Activated CD4-positive, alpha-beta T cell treated with anti-CD3 and anti-CD28 coated beads, Interleukin-10, Interleukin-2, amounts not matched to agents 100 ng/mL and 50 ng/mL, durations not matched to agents 16 hours and 8 hours (primary cell): Measurements from ENCODE around the gene CCDC187.
"Not testable (repeated sequence)": the region's sequence is repeated elsewhere in the genome, so short reads cannot be mapped to it uniquely, and the experiment has no call there.

Experiments used
- DNase-seq: peaks from one replicate; pipeline ENCODE4 v3.0.0-alpha.2; 2020

CCDC187 gene

DNA sequence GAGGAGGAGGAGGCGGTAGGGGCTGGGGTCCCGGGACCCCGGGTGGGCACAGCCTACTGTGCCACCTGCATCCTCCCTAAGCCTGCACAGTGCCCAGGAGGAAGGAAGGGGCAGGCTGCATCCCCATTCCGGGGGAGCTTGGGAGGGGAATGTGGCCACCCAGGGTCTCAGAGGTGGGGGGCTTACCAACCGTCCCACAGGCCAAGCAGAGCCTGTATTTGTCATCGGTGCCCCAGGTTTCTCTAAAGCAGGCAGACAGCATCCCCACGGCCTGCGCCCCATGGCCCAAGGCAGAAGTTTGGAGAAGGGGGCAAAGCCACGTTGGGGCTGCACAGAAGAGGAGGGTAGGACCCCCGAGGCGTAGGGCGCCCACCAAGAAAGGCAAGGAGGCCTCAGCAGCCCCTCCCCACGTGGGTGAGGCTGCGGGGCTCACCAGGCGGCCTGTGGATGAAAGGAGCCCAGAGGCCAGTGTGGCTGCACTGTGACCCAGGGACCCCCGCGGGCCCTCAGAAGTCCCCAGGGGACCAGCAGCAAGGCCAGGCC is 22.9 kb upstream of the CCDC187 start:
- DNase-seq, result no peak

DNA sequence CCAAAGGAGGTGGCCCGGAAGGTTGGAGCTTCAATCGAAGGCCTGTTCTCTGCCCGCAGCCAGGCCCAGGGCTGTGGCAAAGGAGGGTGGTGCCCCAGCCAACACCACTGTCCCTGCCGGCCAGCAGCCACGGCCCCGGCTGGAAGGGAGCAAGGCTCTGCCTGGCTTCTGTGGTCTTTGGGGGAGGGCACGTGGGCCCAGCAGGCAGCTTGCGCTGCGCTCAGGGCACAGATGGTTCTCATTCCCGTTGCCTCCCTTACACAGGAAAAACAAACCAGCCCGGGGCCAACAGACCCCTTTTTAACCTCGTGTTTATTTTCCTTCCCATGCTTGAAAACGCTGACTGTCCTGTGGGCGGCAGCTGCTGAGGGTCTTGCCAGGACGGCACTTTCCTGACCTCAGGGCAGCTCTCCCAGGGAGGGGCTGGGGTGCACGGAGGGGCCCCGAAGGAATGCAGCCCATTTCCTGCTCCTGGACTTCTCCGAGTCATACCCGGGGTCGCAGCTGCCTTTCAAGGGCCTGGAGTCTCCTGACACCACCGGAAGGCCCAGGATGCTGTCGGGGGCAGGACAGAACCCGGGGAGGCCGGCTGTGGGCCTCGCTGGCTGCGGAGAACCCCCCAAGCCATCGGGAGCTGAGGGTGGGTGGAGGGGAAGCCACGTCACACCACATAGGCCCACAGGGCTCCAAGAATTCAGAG is 22.3 kb upstream of the CCDC187 start:
- DNase-seq, result no peak

DNA sequence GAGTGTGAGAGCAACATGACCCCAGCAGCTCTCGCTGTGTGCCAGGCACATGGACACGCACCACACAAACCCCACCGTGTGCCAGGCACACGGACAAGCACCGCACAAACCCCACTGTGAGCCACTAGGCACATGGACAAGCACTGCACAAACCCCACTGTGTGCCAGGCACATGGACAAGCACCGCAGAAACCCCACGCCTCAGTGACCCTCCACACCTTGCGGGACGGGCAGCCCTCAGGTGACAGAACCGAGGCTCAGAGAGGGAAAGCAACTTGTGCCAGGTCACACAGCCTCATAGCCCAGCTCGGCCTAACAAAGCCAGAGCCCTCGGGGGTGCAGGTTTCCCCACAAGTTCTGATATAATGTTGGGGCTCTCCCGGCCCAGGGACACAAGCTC is 21.5 kb upstream of the CCDC187 start:
- DNase-seq, result no peak

DNA sequence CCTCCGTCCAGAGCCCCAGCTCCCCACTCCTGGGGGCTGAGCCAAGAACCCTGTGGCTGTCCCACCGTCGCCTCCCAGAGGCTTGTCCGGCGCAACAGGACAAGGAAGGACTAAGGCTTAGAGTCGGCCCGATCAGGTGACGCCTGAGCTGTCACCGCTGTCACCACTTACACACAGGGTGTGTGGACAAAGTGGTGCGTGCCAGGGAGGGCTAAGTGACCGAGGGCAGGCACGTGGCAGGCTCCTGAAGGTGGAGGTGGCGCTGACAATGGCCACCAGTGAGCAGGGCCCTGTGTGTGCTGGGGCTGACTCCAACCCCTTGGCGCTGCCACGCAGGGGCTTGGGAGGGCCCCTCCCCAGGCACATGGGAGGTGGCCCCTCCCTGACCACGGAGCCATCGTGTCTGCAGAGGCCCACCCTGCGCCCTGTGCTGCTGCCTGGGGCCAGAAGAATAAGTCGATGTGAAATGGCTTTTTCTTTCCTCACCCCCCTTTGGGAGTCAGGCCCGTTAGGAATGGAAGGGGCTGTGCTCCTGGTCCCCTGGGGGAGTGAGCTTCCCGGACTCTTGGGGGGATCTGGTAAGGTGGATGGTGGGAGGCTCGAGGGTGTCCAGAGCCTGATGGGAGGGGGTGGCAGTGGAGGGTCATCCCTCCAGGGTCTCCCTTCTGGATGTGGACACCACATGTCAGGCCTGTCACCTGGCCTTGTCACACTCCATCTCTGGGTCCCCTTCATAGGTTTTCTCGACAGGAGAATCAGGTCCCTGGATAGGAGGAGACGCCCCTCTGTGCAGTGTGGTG is 20.8 kb upstream of the CCDC187 start:
- no peak for DNase-seq

DNA sequence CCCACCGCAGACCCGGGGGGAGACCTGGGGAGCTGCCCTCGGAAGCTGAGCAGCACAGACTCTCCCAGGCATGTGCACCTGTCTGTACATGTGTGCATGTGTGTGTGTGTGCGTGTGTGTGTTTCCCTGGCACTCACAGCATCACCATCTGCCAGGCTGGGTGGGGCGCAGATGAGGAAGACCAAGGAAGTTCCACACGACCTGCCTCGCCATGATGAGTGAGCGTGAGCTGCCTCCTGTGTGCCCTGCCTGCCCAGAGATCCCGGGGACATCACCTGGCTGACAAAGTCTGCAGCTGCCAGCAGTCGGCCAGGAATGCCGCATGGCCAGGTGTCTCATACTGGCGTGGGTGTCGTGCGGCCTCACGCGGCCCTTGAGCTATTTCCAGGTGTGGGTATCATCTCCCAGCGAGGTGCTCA is 19.5 kb upstream of the CCDC187 start:
- DNase-seq, result no peak

DNA sequence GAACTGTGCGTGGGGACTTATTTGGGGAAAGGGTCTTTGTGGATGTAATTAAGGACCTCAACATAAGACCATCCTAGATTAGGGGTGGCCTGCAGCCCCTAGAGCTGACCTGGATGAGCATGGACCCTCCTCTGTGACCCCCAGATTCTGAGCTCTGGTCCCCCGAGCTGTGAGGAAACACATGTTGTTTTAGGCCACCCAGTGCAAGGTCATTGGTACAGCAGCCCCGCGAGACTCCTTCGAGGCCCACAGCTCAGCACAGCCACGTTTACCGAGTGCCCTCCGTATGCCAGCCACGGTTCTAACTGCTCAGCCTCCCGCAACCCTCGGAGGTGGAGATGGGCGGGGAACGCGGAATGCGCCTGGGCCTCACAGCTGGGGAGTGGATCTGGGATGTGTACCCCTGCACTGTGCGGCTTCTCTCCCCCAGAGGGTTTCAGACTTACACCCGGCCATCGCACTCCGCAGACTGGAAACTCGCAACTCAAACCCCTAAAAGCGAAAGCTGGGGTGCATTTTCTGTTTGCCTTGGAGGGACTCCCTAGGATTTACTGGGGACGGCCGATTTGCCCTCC is 18.9 kb upstream of the CCDC187 start:
- DNase-seq, result no peak

DNA sequence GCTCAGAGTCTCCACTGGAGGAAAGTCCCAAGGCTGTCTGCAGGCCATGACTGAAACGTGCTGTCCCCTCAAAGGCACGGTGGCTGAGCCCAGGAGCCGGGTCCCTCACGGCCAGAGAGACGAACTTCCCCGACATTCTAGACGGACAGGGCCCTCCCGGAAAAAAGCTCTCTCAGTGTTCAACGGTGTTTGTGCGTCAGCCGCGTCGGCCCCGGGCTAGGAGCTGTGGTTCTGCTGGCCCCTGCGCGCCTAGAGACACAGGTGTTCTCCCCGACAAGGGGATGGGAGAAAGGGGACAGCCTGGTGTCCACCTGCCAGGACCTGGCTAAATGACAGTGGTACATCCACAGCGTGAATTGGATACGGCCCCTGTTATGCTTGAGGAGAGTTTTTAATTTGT is 17.7 kb upstream of the CCDC187 start:
- DNase-seq, result no peak

DNA sequence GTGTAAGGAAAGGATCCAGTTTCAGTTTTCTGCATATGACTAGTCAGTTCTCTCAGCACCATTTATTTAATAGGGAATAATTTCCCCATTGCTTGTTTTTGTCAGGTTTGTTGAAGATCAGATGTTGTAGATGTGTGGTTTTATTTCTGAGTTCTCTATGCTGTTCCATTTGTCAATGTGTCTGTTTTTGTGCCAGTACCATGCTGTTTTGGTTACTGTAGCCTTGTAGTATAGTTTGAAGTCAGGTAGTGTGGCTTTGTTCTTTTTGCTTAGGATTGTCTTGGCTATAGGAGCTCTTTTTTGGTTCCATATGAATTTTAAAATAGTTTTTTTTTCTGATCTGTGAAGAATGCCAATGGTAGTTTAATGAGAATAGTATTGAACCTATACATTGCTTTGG is 17.1 kb upstream of the CCDC187 start:
- DNase-seq, result not testable (repeated sequence)

DNA sequence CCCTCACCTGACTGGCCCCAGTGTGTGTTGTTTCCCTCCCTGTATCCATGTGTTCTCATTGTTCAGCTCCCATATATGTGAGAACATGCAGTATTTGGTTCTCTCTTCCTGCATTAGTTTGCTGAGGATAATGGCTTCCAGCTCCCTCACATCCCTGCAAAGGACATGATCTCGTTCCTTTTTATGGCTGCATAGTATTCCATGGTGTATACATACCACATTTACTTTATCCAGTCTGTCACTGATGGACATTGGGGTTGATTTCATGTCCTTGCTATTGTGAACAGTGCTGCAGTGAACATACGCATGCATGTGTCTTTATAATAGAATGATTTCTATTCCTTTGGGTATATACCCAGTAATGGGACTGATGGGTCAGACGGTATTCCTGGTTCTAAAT is 16.1 kb upstream of the CCDC187 start:
- not testable (repeated sequence) for DNase-seq

DNA sequence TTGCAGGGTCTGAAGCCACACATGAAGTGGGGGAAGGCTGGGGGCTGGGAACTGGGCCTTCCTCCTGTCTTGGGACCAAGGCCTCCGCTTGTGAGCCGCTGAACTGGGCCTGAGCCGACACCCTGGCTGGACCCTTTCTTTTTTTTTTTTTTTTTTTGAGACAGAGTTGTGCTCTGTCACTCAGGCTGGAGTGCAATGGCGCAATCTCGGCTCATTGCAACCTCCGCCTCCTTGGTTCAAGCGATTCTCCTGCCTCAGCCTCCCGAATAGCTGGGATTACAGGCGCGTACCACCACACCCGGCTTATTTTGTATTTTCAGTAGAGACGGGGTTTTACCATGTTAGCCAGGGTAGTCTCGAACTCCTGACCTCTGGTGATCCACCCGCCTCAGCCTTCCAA is 15.3 kb upstream of the CCDC187 start:
- DNase-seq, result not testable (repeated sequence)

DNA sequence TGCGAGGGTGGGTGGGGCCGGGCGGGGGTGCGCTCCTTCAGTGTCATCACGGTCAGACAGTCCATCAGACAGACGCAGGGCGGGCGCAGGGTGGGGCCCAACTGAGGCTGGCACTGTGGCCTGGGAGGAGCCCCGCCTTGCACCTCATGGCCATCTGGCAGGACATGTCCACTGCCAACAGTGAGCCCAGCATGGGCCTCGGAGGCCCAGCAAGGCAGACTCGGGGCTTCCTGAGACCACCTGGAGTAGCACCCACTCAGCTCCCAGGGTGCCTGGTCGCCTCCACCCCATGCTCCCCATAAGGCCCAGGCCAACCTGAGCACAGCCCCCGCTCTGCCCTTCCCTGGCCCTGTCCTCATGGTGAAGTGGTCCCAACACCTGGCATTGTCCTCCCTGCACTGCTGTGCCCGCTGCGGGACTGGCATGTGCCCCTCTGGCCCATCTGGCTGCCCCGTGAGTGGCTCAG is 14.9 kb upstream of the CCDC187 start:
- DNase-seq, result no peak

DNA sequence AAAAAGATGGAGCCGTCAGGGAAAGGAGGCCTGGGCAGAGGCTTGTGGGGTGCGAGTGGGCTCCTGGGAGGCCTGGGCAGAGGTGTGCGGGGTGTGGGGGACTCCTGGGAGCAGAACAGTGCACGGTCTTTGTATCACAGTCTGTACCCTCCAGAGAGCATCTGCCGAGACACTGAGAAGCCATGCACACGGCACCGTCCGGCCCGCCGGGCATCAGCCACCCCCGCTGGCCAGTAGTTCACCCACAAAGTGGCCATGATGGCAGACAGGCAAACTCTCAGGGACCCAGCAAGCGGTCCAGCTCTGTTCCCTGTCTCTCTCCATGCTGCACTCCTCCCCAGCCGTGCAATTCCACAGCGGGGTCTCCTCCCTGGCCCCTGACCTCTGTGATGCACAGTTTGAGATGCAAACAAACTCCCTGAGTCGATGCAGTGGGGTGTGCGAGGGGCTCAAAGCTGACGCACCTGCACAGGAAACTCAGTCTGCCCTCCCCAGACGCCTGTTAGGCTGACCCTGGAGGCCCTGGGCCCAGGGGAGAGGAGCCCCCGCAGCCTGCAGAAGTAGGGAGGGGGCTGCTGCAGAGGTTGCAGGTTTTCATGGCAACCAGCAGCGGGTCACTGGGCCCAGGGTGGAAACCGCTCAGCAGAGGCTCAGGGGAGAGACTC is 14.3 kb upstream of the CCDC187 start:
- no peak for DNase-seq

DNA sequence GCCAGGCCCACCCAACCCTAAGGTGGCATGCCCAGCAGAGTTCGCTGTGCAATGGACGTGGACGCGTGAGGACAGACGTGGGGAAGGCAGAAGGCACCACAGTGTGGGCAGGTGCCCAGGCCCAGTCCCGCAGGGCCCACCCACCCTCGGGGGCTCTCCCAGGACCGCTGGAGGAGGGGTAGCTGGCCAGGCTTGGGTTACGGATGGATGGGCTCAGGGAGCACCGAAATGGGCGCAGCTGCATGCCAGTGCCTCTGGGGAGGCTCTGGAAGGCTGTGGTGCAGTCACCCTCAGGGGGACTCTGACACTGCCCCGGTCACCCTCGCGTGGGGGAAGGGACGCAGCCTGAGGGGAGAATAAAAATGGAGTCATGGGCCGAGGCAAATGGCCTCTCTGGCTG is 13.8 kb upstream of the CCDC187 start:
- DNase-seq, result no peak

DNA sequence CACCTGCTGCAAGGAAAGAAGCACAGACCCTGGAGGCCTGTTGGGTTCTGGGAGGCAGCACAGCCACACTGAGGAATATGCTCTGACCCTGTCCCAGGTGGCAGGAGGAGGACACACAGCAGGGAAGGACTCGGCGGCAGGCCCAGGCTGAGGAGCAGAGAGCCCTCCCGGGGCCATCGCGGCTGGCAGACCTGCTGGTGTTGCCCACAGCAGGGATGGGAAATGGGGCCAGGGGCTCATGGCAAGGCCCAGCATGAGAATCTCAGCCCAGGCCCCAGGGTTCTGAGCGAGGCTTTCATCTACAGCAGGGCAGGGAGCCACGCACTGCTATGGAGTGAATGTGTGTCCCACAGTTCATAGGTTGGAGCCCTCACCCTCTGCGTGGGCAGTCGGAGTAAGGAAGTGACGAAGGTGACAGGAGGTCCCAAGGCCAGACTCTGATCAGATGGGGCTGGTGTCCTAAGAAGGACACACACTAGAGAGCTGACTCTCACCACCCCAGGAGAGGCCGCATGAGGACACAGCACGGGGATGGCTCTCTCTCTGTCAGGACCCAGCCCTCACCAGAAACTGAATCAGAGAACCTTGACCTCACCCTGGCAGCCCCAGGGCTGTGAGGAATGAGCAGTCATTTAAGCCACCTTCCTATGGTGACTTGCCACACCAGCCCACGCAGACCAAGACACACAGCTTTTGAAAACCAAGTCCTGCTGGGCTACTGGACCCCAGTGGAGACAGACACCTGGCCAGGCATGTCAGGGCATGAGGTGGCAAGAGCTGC is 13.2 kb upstream of the CCDC187 start:
- DNase-seq, result no peak

DNA sequence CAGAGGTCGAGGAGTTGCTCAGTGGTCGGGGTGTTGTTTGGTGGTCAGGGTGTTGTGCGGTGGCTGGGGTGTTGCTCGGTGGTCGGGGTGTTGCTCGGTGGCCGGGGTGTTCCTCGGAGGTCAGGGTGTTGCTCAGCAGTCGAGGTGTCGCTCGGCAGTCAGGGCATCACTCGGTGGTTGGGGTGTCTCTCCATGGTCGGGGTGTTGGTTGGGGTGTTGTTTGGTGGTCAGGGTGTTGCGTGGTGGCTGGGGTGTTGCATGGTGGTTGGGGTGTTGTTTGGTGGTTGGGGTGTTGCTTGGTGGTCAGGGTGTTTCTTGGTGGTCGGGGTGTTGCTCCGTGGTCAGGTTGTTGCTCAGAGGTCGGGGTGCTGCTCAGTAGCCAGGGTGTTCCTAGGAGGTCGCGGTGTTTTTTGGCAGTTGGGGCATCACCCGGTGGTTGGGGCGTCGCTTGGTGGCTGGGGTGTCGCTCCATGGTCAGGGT is 12.4 kb upstream of the CCDC187 start:
- DNase-seq, result no peak

DNA sequence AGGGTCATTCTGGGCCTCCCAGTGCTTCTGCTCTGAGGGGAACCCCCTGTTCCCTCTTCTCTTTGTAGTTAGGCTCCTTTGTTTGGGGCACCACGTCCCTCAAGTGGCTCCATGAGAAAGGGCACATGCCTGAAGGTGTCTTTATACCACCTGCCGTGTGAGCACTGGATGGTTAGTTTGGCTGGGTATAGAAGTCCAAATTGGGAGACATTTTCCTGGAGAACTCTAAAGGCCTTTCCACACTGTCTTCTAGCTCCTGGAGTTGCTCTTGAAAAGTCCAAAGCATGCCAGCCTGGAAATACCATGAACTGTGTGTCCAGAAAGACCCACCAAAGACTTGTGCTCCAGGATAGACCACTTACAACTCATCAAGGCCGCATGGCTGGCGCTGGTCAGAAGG is 11.1 kb upstream of the CCDC187 start:
- no peak for DNase-seq

DNA sequence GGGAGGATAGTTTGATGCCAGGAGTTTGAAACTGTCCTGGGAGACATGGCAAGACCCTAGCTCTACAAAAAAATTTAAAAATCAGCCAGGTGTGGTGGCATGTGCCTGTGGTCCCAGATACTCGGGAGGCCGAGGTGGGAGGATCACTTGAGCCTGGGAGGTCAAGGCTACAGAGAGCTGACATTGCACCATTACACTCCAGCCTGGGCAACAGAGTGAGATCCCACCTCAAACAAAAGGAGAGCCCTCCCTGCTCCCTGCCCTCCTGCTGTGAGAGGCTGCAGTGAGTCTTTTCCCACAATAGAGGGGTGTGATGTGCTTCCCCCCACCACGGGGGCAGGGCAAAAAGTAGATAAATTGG is 10.1 kb upstream of the CCDC187 start:
- DNase-seq, result no peak

DNA sequence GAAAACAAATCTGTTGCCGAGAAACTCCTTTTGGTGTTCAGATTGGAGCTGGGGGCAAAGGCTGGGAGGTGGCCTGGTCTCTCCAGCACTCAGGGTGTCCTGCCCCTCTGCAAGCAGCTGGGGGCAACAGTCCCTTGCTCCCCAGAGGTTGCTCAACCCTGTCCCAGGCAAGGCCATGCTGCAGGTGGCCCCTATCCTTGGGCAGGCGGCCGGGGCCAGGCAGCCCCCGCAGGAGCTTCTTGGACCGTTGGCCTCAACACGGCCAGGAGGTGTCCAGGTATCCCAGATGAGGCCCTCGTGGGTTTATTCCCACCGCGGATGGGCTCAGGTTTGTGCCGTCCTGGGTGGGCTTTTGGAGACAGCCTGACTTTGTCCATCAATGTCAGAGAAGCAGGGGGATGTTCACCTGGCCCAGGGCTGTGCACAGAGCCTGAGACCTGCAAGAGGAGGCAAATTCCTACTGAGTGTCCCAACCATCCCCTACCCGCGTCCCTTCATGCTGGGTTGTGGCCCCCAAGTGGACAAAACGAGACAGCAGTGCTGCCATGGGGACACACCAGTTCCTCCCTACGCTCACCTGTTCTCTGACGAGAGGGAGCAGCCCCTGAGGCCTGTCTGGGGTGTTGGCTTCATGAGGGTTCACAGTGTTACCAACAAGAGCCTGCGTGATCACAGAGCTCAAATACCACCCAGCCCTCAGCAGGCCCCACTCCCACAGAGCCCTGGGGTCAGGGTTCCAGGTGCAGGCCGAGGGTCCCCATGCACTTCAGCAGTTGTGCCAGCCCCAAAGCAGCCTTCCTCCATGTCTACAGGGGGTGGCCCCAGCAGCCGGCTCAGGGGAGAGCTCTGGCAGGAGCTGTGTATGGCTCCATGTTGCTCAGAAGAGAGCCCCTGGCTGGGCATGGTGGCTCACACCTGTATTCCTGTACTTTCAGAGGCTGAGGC is 9.5 kb upstream of the CCDC187 start:
- DNase-seq, result no peak

DNA sequence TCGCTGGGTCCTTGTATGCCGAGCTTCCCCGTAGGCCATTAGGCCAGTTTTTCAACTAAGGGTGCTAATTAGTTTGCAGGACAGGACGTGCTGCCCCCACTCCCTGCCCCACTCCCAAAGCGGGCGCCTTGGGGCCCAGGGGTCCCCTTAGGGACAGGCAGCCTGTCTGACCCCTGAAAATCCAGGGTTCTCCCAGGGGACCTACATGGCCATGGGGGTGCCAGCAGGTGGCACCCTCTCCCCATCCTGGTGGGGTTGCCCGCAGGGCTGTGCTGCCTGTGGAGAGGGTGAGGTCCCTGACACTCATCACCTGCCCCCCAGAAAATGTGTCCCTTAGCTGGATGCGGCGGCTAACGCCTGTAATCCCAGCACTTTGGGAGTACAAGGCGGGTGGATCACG is 8.5 kb upstream of the CCDC187 start:
- DNase-seq, result peak; percentile 50

DNA sequence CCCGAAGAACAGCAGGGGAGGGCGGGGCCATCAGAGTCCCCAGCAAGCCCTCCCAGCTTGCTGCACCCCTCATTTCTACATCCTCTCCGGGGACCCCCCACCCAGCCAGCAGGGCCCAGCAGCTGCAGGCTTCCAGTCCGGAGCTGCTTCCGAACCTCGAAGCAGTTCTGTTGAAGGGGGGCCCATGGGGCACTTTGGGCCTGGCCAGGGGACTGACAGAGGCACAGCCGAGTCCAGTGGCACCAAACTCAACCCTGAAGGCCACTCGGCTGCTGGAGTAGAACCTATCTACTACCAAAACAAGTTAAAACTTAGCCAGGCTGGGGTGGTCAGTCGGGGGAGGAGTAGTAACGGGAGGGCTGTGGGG is 8.1 kb upstream of the CCDC187 start:
- DNase-seq, result no peak
